ENCODE data around the gene TTF2.

TTF2 gene

GRCh38 chr1:117059678-117060440, at the start of gene TTF2:
TTF2 (plus strand) TSS chr1:117060326; CDS start chr1:117060347, 21 bp downstream.
- Mint-ChIP-seq H3K4me3 (no peak within 1 kb of the TSS), H3K27ac (no peak within 1 kb of the TSS), H3K27me3 (no peaks in the 10 kb centered on the region), H3K36me3 (peaks cover 18% of the 10 kb centered on the region), H3K9me3 (ENCODE audit: low read depth) (no peaks in the 10 kb centered on the region), H3K4me1 (ENCODE audit: low read depth) (peaks cover 50% of the 10 kb centered on the region)

GRCh38 chr1:117011334-117011733, 48.8 kb upstream of the TTF2 start:
- H3K4me1 Mint-ChIP-seq (ENCODE audit: low read depth) = peaks cover 64% of the 10 kb centered on the region
- no peak overlapping the region for H3K4me3 Mint-ChIP-seq
- H3K27ac Mint-ChIP-seq = no peak overlapping the region
- no peaks in the 10 kb centered on the region for H3K27me3 Mint-ChIP-seq
- H3K9me3 Mint-ChIP-seq (ENCODE audit: low read depth) = no peaks in the 10 kb centered on the region
- peaks cover 17% of the 10 kb centered on the region for H3K36me3 Mint-ChIP-seq

- H3K4me3 Mint-ChIP-seq = no peak overlapping the region
- H3K36me3 Mint-ChIP-seq = peaks cover 20% of the 10 kb centered on the region
- no peaks in the 10 kb centered on the region for H3K27me3 Mint-ChIP-seq
- H3K9me3 Mint-ChIP-seq (ENCODE audit: low read depth) = no peaks in the 10 kb centered on the region
- peaks cover 60% of the 10 kb centered on the region for H3K4me1 Mint-ChIP-seq (ENCODE audit: low read depth)
- no peak overlapping the region for H3K27ac Mint-ChIP-seq
These were observed 46.7 kb upstream of the TTF2 start for GRCh38 chr1:117013309-117013858.

GRCh38 chr1:117014209-117014608, 45.9 kb upstream of the TTF2 start:
- Mint-ChIP-seq H3K9me3 (ENCODE audit: low read depth) (no peaks in the 10 kb centered on the region), H3K36me3 (peaks cover 27% of the 10 kb centered on the region), H3K4me1 (ENCODE audit: low read depth) (peaks cover 54% of the 10 kb centered on the region), H3K27ac (peak overlapping the region; percentile 37), H3K27me3 (no peaks in the 10 kb centered on the region), H3K4me3 (no peak overlapping the region)

GRCh38 chr1:117015724-117016123, 44.4 kb upstream of the TTF2 start:
- Mint-ChIP-seq H3K27me3 (no peaks in the 10 kb centered on the region), H3K4me1 (ENCODE audit: low read depth) (peaks cover 39% of the 10 kb centered on the region), H3K9me3 (ENCODE audit: low read depth) (no peaks in the 10 kb centered on the region), H3K4me3 (no peak overlapping the region), H3K36me3 (peaks cover 30% of the 10 kb centered on the region), H3K27ac (no peak overlapping the region)

GRCh38 chr1:117017062-117017461, 43.1 kb upstream of the TTF2 start:
- Mint-ChIP-seq H3K4me1 (ENCODE audit: low read depth) (peaks cover 33% of the 10 kb centered on the region), H3K4me3 (no peak overlapping the region), H3K27me3 (no peaks in the 10 kb centered on the region), H3K36me3 (peaks cover 32% of the 10 kb centered on the region), H3K9me3 (ENCODE audit: low read depth) (no peaks in the 10 kb centered on the region), H3K27ac (no peak overlapping the region)

GRCh38 chr1:117017648-117018047, 42.5 kb upstream of the TTF2 start:
- Mint-ChIP-seq H3K27ac (no peak overlapping the region), H3K36me3 (peaks cover 33% of the 10 kb centered on the region), H3K4me3 (no peak overlapping the region), H3K4me1 (ENCODE audit: low read depth) (peaks cover 32% of the 10 kb centered on the region), H3K27me3 (no peaks in the 10 kb centered on the region), H3K9me3 (ENCODE audit: low read depth) (no peaks in the 10 kb centered on the region)

- no peak overlapping the region for H3K4me3 Mint-ChIP-seq
- peaks cover 17% of the 10 kb centered on the region for H3K4me1 Mint-ChIP-seq (ENCODE audit: low read depth)
These were observed 39.5 kb upstream of the TTF2 start for GRCh38 chr1:117020526-117021156.

GRCh38 chr1:117022114-117022513, 38.0 kb upstream of the TTF2 start:
- Mint-ChIP-seq H3K27me3 (no peaks in the 10 kb centered on the region), H3K9me3 (ENCODE audit: low read depth) (no peaks in the 10 kb centered on the region), H3K36me3 (peaks cover 42% of the 10 kb centered on the region), H3K4me3 (no peak overlapping the region), H3K4me1 (ENCODE audit: low read depth) (peaks cover 13% of the 10 kb centered on the region), H3K27ac (no peak overlapping the region)

More at GRCh38 chr1:117020526-117021156, 39.5 kb upstream of the TTF2 start:
- H3K9me3 Mint-ChIP-seq (ENCODE audit: low read depth) = no peaks in the 10 kb centered on the region
- no peak overlapping the region for H3K27ac Mint-ChIP-seq
- peaks cover 42% of the 10 kb centered on the region for H3K36me3 Mint-ChIP-seq
- H3K27me3 Mint-ChIP-seq = no peaks in the 10 kb centered on the region

- Mint-ChIP-seq H3K9me3 (ENCODE audit: low read depth) (no peaks in the 10 kb centered on the region), H3K4me3 (no peak overlapping the region), H3K36me3 (peaks cover 28% of the 10 kb centered on the region), H3K27me3 (no peaks in the 10 kb centered on the region), H3K27ac (no peak overlapping the region), H3K4me1 (ENCODE audit: low read depth) (peaks cover 8% of the 10 kb centered on the region)
These were observed 34.6 kb upstream of the TTF2 start for GRCh38 chr1:117025568-117025967.

- Mint-ChIP-seq H3K36me3 (peaks cover 22% of the 10 kb centered on the region), H3K9me3 (ENCODE audit: low read depth) (no peaks in the 10 kb centered on the region), H3K4me1 (ENCODE audit: low read depth) (peaks cover 11% of the 10 kb centered on the region), H3K27ac (no peak overlapping the region), H3K27me3 (no peaks in the 10 kb centered on the region), H3K4me3 (no peak overlapping the region)
These were observed 33.8 kb upstream of the TTF2 start for GRCh38 chr1:117026361-117026760.

- no peak overlapping the region for H3K27ac Mint-ChIP-seq
- H3K4me3 Mint-ChIP-seq = no peak overlapping the region
- H3K9me3 Mint-ChIP-seq (ENCODE audit: low read depth) = no peaks in the 10 kb centered on the region
- no peaks in the 10 kb centered on the region for H3K27me3 Mint-ChIP-seq
- peaks cover 8% of the 10 kb centered on the region for H3K36me3 Mint-ChIP-seq
- H3K4me1 Mint-ChIP-seq (ENCODE audit: low read depth) = peaks cover 21% of the 10 kb centered on the region
These were observed 30.4 kb upstream of the TTF2 start for GRCh38 chr1:117029685-117030084.

GRCh38 chr1:117030271-117030877, 29.8 kb upstream of the TTF2 start:
- no peak overlapping the region for H3K27ac Mint-ChIP-seq
- H3K27me3 Mint-ChIP-seq = no peaks in the 10 kb centered on the region
- no peak overlapping the region for H3K4me3 Mint-ChIP-seq
- H3K9me3 Mint-ChIP-seq (ENCODE audit: low read depth) = no peaks in the 10 kb centered on the region
- H3K4me1 Mint-ChIP-seq (ENCODE audit: low read depth) = peaks cover 21% of the 10 kb centered on the region
- peaks cover 5% of the 10 kb centered on the region for H3K36me3 Mint-ChIP-seq

- H3K9me3 Mint-ChIP-seq (ENCODE audit: low read depth) = no peaks in the 10 kb centered on the region
- H3K27me3 Mint-ChIP-seq = no peaks in the 10 kb centered on the region
- peaks cover 21% of the 10 kb centered on the region for H3K4me1 Mint-ChIP-seq (ENCODE audit: low read depth)
- H3K4me3 Mint-ChIP-seq = no peak overlapping the region
- peaks cover 6% of the 10 kb centered on the region for H3K36me3 Mint-ChIP-seq
- H3K27ac Mint-ChIP-seq = no peak overlapping the region
These were observed 27.9 kb upstream of the TTF2 start for GRCh38 chr1:117032266-117032665.

All from activated naive CD8-positive, alpha-beta T cell (primary cell).